ENCODE data around the gene ZBTB46.

- TF ChIP-seq POLR2AphosphoS5 (IDR thresholded peaks at IDR 0.05): no peak
- TF ChIP-seq CTCF (IDR thresholded peaks at IDR 0.05): no peak
- TF ChIP-seq POLR2A (IDR thresholded peaks at IDR 0.05): no peak
Observed at GRCh38 chr20:63702751-63703470, 128.2 kb downstream of the ZBTB46 start.

Data from sigmoid colon (tissue), 4 donors.